AG20443 (cell line): ENCODE measurements around the gene CAB39.
"Not testable (repeated sequence)": the region's sequence is repeated elsewhere in the genome, so short reads cannot be mapped to it uniquely, and the experiment has no call there.

Source experiments
- DNase-seq: peaks from one replicate; pipeline ENCODE4 v3.0.0; 2012; ENCODE audit warnings: low spot score, mixed read lengths

The CAB39 gene

GRCh38 chr2:230715201-230715600 is 2.6 kb downstream of the CAB39 start:
- DNase-seq, result no peak

GRCh38 chr2:230716588-230716987 is 3.9 kb downstream of the CAB39 start:
- no peak for DNase-seq

GRCh38 chr2:230717600-230717999 is 5.0 kb downstream of the CAB39 start:
- DNase-seq, result no peak

GRCh38 chr2:230719340-230719739 is 6.7 kb downstream of the CAB39 start:
- DNase-seq, result no peak

GRCh38 chr2:230721712-230722111 is 9.1 kb downstream of the CAB39 start:
- peak; percentile 19 for DNase-seq

- no peak for DNase-seq
Observed at GRCh38 chr2:230722207-230722885, 9.7 kb downstream of the CAB39 start.

GRCh38 chr2:230723363-230723762 is 10.7 kb downstream of the CAB39 start:
- DNase-seq, result no peak

- DNase-seq, result not testable (repeated sequence)
Observed at GRCh38 chr2:230724957-230725356, 12.3 kb downstream of the CAB39 start.

- DNase-seq, result no peak
Observed at GRCh38 chr2:230731512-230731911, 18.9 kb downstream of the CAB39 start.

GRCh38 chr2:230732914-230733401 is 20.3 kb downstream of the CAB39 start:
- DNase-seq, result no peak

GRCh38 chr2:230734247-230735175 is 21.9 kb downstream of the CAB39 start:
- DNase-seq, result no peak

- DNase-seq, result no peak
Observed at GRCh38 chr2:230735884-230736283, 23.2 kb downstream of the CAB39 start.

- DNase-seq, result no peak
Observed at GRCh38 chr2:230737300-230737699, 24.7 kb downstream of the CAB39 start.

- no peak for DNase-seq
Observed at GRCh38 chr2:230737791-230738226, 25.2 kb downstream of the CAB39 start.

- DNase-seq, result no peak
Observed at GRCh38 chr2:230738391-230738811, 25.8 kb downstream of the CAB39 start.

GRCh38 chr2:230738924-230739323 is 26.3 kb downstream of the CAB39 start:
- no peak for DNase-seq

GRCh38 chr2:230739961-230740360 is 27.3 kb downstream of the CAB39 start:
- DNase-seq, result no peak

- DNase-seq, result no peak
Observed at GRCh38 chr2:230742781-230743180, 30.1 kb downstream of the CAB39 start.

GRCh38 chr2:230746213-230746612 is 33.6 kb downstream of the CAB39 start:
- no peak for DNase-seq

- DNase-seq, result no peak
Observed at GRCh38 chr2:230748087-230748486, 35.4 kb downstream of the CAB39 start.

- peak; percentile 38 for DNase-seq
Observed at GRCh38 chr2:230749111-230749510, 36.5 kb downstream of the CAB39 start.

- peak; percentile 54 for DNase-seq
Observed at GRCh38 chr2:230751062-230751461, 38.4 kb downstream of the CAB39 start.

GRCh38 chr2:230754200-230754599 is 41.6 kb downstream of the CAB39 start:
- DNase-seq, result no peak
